K562 (cell line): ENCODE data around the gene FAM131C. TPM values are rescaled to one million over a fixed set of nuclear protein-coding genes. Genes with fewer than 3 reads are reported as not detected.

Source experiments
- CHD1 ChIP-seq: fragments of 200-600 bp; sonication (generic); IDR thresholded peaks from one replicate; pipeline ENCODE4 v1.6.1; 2012; ENCODE audit warnings: mild to moderate bottlenecking, moderate library complexity, low read length, inconsistent platforms
- HDAC1 ChIP-seq, 2 experiments: fragments of 450-650 bp; IDR thresholded peaks; 2 replicates each; pipeline ENCODE4 v1.6.1; 2016 to 2017; ENCODE audit warnings: inconsistent platforms in 1 of 2, mild to moderate bottlenecking in 1 of 2, moderate library complexity in 1 of 2
- KDM1A ChIP-seq, 2 experiments: fragments of 450-650 bp; IDR thresholded peaks; 2 replicates each; pipeline ENCODE4 v1.6.1; 2016; ENCODE audit warnings: mild to moderate bottlenecking in 2 of 2
- KLF16 ChIP-seq: IDR thresholded peaks from 2 replicates; pipeline ENCODE4 v1.6.1; 2016; ENCODE audit warnings: antibody characterized with exemption
- L3MBTL2 ChIP-seq: fragments of 450-650 bp; IDR thresholded peaks from 2 replicates; pipeline ENCODE4 v1.6.1; 2016; ENCODE audit warnings: mild to moderate bottlenecking, moderate library complexity
- MEF2D ChIP-seq: conservative IDR thresholded peaks from 2 replicates; pipeline ENCODE4 v1.6.1; 2016; ENCODE audit warnings: low read depth, missing genetic modification characterization, missing compliant biosample characterization
- NR1H2 ChIP-seq: sonication (generic); formaldehyde crosslinking; IDR thresholded peaks from 2 replicates; pipeline ENCODE4 v1.4.0; 2020; ENCODE audit warnings: mild to moderate bottlenecking, missing genetic modification reagents
- OTX1 ChIP-seq: fragments of 450-650 bp; formaldehyde crosslinking; IDR thresholded peaks from 2 replicates; pipeline ENCODE4 v1.4.0; 2022; ENCODE audit warnings: mild to moderate bottlenecking
- POLR3G ChIP-seq: IDR thresholded peaks from 2 replicates; pipeline ENCODE4 v1.6.1; 2011; ENCODE audit not compliant: insufficient read length, insufficient replicate concordance; ENCODE audit errors: extremely low read depth
- SNRNP70 ChIP-seq: fragments of 200-400 bp; formaldehyde crosslinking; optimal IDR thresholded peaks from 2 replicates; pipeline ENCODE3; 2017; ENCODE audit warnings: low read depth, low read length
- SRSF7 ChIP-seq: fragments of 200-400 bp; formaldehyde crosslinking; optimal IDR thresholded peaks from 2 replicates; pipeline ENCODE3; 2017; ENCODE audit warnings: mild to moderate bottlenecking, low read depth, low read length
- ZNF282 ChIP-seq: sonication (generic); formaldehyde crosslinking; IDR thresholded peaks from 2 replicates; pipeline ENCODE4 v1.8.1; 2023; ENCODE audit warnings: missing genetic modification reagents
- ZNF3 ChIP-seq: fragments of 250-450 bp; sonication (Bioruptor Pico); IDR thresholded peaks from 2 replicates; pipeline ENCODE4 v1.5.0; 2021; ENCODE audit warnings: mild to moderate bottlenecking, moderate library complexity
- ZSCAN29 ChIP-seq: fragments of 450-650 bp; IDR thresholded peaks from 2 replicates; pipeline ENCODE4 v1.6.1; 2017
- polyA plus RNA-seq, 8 experiments: library from polyadenylated mRNA; depleted of rRNA in 4 of 8; stranded (reverse) in 5 of 8; unstranded in 3 of 8; fragments of >200 nt; fragmentation: Nextera tagmentation in 2 of 8; fragmentation: Illumina TruSeq in 1 of 8; extraction: Ambion mirVana in 2 of 8; extraction: Trizol in 1 of 8; gene quantifications; 2 replicates each; pipeline versions ENCODE4 v1.2.1 to v1.2.3, GENCODE V29; 2011 to 2014; ENCODE audit warnings: inconsistent platforms in 1 of 8, missing spikeins in 1 of 8
- total RNA-seq, 7 experiments: library from RNA; depleted of rRNA in 6 of 7; stranded (reverse); fragments of >200 nt in 6 of 7; fragmentation: Illumina TruSeq in 2 of 7; extraction: Trizol in 2 of 7; gene quantifications; 2 replicates each; pipeline versions ENCODE4 v1.2.1 to v1.2.3, GENCODE V29; 2011 to 2021; ENCODE audit warnings: low replicate concordance in 1 of 7
- TF ChIP-seq, protein P1 (sequence below), 2 experiments: IDR thresholded peaks; 2 replicates each; pipeline ENCODE4 v1.6.1; 2011; ENCODE audit warnings: borderline replicate concordance in 1 of 2, control low read depth in 1 of 2, low read depth in 1 of 2, low read length in 1 of 2, mild to moderate bottlenecking in 1 of 2, mixed read lengths in 1 of 2, moderate library complexity in 1 of 2; ENCODE audit not compliant: insufficient read depth in 1 of 2, insufficient read length in 1 of 2, poor library complexity in 1 of 2, severe bottlenecking in 1 of 2; ENCODE audit errors: extremely low read depth in 1 of 2
- TF ChIP-seq, protein P2 (sequence below): fragments of 250-450 bp; sonication (Bioruptor Pico); IDR thresholded peaks from 2 replicates; pipeline ENCODE4 v1.4.0; 2020; ENCODE audit warnings: borderline replicate concordance
- TF ChIP-seq, protein P3 (sequence below): sonication (generic); formaldehyde crosslinking; IDR thresholded peaks from 2 replicates; pipeline ENCODE4 v1.8.0; 2022; ENCODE audit warnings: mild to moderate bottlenecking, low read depth, missing genetic modification reagents
- TF ChIP-seq, protein P4 (sequence below): fragments of 450-650 bp; conservative IDR thresholded peaks from 2 replicates; pipeline ENCODE4 v1.6.1; 2016; ENCODE audit warnings: missing genetic modification characterization, low read depth, mild to moderate bottlenecking, control low read depth, missing compliant biosample characterization
- TF ChIP-seq, protein P5 (sequence below), 2 experiments: fragments of 450-650 bp in 1 of 2; IDR thresholded peaks; 2 replicates each; pipeline ENCODE4 v1.6.1; 2011 to 2017; ENCODE audit warnings: low read depth in 2 of 2, antibody characterized with exemption in 1 of 2, borderline replicate concordance in 1 of 2, low read length in 1 of 2, mild to moderate bottlenecking in 1 of 2, mixed read lengths in 1 of 2; ENCODE audit not compliant: control insufficient read depth in 1 of 2

The FAM131C gene
- total and polyA plus RNA-seq, 9 of the 15 experiments (the other 6 are each of a cell fraction or from before 2014, with no cell fraction given) = 0.10 to 0.29 (median 0.16) TPM; not detected in 6

DNA sequence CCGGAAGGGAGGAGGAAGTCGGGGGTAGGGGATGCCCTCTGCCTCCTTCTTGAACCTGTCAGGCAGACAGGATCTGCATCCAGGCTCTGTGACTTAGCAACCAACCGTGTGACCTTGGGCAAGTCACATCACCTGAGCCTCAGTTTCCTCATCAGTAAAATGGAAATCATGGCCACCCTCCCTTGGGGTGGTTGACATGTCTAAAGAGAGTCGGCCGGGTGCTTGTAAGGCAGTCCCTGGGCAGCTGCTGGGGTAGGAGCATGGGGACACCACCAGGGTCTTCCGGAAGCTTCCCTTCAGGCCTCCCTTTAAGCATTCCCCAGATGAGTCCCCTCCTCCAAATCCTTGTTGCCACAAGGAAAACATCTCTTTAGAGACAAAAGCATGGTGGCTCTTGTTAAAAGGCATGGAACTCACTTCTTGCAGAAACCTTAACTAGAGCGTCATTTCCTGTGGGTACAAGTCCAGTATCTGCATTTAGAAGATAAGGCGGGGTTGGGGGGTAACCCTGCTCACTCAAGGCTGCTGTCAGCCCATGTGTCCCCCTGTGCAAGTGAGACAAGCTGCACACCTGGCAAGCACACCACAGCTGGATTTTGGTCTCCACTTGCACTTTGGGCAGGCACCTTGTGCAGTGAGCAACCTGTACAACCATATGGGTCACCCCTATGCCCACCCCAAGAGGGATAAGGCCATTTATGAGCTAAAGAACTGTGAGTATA is 19.5 kb downstream of the FAM131C start (continued):
- TF ChIP-seq, protein P1, sequence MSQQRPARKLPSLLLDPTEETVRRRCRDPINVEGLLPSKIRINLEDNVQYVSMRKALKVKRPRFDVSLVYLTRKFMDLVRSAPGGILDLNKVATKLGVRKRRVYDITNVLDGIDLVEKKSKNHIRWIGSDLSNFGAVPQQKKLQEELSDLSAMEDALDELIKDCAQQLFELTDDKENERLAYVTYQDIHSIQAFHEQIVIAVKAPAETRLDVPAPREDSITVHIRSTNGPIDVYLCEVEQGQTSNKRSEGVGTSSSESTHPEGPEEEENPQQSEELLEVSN (IDR thresholded peaks at IDR 0.05; ENCODE audit: borderline replicate concordance in 1 of 2, extremely low read depth in 1 of 2, insufficient read depth in 1 of 2, insufficient read length in 1 of 2, low read depth in 1 of 2, low read length in 1 of 2, poor library complexity in 1 of 2, severe bottlenecking in 1 of 2) = peak in 1 of 2 experiments; percentile 40
- TF ChIP-seq POLR3G = no peak
- no peak for TF ChIP-seq ZSCAN29
- no peak for TF ChIP-seq ZNF3 (CRISPR knock-in tag)
- TF ChIP-seq NR1H2 (CRISPR knock-in tag) = no peak
- TF ChIP-seq HDAC1 (IDR thresholded peaks at IDR 0.05) = peak in 1 of 2 experiments; percentile 49; a peak in 1 of 4 replicates
- no peak for TF ChIP-seq CHD1
- TF ChIP-seq SRSF7 = no peak
- TF ChIP-seq SNRNP70 = no peak
- TF ChIP-seq, protein P2, sequence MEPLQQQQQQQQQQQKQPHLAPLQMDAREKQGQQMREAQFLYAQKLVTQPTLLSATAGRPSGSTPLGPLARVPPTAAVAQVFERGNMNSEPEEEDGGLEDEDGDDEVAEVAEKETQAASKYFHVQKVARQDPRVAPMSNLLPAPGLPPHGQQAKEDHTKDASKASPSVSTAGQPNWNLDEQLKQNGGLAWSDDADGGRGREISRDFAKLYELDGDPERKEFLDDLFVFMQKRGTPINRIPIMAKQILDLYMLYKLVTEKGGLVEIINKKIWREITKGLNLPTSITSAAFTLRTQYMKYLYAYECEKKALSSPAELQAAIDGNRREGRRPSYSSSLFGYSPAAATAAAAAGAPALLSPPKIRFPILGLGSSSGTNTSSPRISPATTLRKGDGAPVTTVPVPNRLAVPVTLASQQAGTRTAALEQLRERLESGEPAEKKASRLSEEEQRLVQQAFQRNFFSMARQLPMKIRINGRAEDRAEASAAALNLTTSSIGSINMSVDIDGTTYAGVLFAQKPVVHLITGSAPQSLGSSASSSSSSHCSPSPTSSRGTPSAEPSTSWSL = no peak
- TF ChIP-seq L3MBTL2 = peak; percentile 47; the same call in 1 of the 2 replicates
- TF ChIP-seq, protein P3, sequence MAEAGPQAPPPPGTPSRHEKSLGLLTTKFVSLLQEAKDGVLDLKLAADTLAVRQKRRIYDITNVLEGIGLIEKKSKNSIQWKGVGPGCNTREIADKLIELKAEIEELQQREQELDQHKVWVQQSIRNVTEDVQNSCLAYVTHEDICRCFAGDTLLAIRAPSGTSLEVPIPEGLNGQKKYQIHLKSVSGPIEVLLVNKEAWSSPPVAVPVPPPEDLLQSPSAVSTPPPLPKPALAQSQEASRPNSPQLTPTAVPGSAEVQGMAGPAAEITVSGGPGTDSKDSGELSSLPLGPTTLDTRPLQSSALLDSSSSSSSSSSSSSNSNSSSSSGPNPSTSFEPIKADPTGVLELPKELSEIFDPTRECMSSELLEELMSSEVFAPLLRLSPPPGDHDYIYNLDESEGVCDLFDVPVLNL = no peak
- TF ChIP-seq KLF16 = peak; percentile 94
- 0 out of 4 replicates have a peak, but pooled peaks of 1 of the 2 experiments have one; percentile 25 for TF ChIP-seq KDM1A (IDR thresholded peaks at IDR 0.05)
- no peak for TF ChIP-seq MEF2D (tag)
- TF ChIP-seq, protein P4, sequence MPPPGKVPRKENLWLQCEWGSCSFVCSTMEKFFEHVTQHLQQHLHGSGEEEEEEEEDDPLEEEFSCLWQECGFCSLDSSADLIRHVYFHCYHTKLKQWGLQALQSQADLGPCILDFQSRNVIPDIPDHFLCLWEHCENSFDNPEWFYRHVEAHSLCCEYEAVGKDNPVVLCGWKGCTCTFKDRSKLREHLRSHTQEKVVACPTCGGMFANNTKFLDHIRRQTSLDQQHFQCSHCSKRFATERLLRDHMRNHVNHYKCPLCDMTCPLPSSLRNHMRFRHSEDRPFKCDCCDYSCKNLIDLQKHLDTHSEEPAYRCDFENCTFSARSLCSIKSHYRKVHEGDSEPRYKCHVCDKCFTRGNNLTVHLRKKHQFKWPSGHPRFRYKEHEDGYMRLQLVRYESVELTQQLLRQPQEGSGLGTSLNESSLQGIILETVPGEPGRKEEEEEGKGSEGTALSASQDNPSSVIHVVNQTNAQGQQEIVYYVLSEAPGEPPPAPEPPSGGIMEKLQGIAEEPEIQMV (tag) = no peak
- TF ChIP-seq OTX1 (CRISPR knock-in tag) = no peak
- TF ChIP-seq ZNF282 (CRISPR knock-in tag) = no peak
- TF ChIP-seq, protein P5, sequence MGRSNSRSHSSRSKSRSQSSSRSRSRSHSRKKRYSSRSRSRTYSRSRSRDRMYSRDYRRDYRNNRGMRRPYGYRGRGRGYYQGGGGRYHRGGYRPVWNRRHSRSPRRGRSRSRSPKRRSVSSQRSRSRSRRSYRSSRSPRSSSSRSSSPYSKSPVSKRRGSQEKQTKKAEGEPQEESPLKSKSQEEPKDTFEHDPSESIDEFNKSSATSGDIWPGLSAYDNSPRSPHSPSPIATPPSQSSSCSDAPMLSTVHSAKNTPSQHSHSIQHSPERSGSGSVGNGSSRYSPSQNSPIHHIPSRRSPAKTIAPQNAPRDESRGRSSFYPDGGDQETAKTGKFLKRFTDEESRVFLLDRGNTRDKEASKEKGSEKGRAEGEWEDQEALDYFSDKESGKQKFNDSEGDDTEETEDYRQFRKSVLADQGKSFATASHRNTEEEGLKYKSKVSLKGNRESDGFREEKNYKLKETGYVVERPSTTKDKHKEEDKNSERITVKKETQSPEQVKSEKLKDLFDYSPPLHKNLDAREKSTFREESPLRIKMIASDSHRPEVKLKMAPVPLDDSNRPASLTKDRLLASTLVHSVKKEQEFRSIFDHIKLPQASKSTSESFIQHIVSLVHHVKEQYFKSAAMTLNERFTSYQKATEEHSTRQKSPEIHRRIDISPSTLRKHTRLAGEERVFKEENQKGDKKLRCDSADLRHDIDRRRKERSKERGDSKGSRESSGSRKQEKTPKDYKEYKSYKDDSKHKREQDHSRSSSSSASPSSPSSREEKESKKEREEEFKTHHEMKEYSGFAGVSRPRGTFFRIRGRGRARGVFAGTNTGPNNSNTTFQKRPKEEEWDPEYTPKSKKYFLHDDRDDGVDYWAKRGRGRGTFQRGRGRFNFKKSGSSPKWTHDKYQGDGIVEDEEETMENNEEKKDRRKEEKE (IDR thresholded peaks at IDR 0.05; ENCODE audit: borderline replicate concordance in 1 of 2, control insufficient read depth in 1 of 2, low read depth in 2 of 2, low read length in 1 of 2) = 0 out of 4 replicates have a peak, but pooled peaks of 1 of the 2 experiments have one; percentile 61
